Naive B cell (primary cell): Measurements from ENCODE around the gene RBMY1A1. TPM values are rescaled to one million over a fixed set of nuclear protein-coding genes. Genes with fewer than 3 reads are reported as not detected.
"Not testable (repeated sequence)": the region's sequence is repeated elsewhere in the genome, so short reads cannot be mapped to it uniquely, and the experiment has no call there.

Experiments used
- ATAC-seq, 2 donors: fragments of 150-1000 bp; cut with Tn5 transposase; 2 replicates each; pipeline ENCODE4 v1.10.0; 2021; ENCODE audit warnings: low read depth in 2 of 2, mild to moderate bottlenecking in 2 of 2, moderate library complexity in 2 of 2
- DNase-seq: peaks from one replicate; pipeline ENCODE4 v3.0.0; 2022
- H3K27ac Mint-ChIP-seq, 6 donors: one replicate each; pipeline ENCODE4 v1.8.0; 2020 to 2022; ENCODE audit warnings: mild to moderate bottlenecking in 6 of 6, mixed read lengths in 6 of 6, moderate library complexity in 5 of 6, inconsistent platforms in 2 of 6
- H3K27me3 Mint-ChIP-seq, 3 donors: one replicate each; pipeline ENCODE4 v1.8.0; 2021 to 2022; ENCODE audit warnings: mixed read lengths in 3 of 3, mild to moderate bottlenecking in 1 of 3
- H3K36me3 Mint-ChIP-seq, 2 donors: one replicate each; pipeline ENCODE4 v1.8.0; 2020 to 2022; ENCODE audit warnings: mixed read lengths in 2 of 2, inconsistent platforms in 1 of 2, mild to moderate bottlenecking in 1 of 2
- H3K4me1 Mint-ChIP-seq, 3 donors: one replicate each; pipeline ENCODE4 v1.8.0; 2020 to 2022; ENCODE audit warnings: mixed read lengths in 3 of 3, inconsistent platforms in 1 of 3, mild to moderate bottlenecking in 1 of 3, moderate library complexity in 1 of 3
- H3K4me3 Mint-ChIP-seq, 8 donors: one replicate each; pipeline ENCODE4 v1.8.0; 2020 to 2022; ENCODE audit warnings: mild to moderate bottlenecking in 8 of 8, mixed read lengths in 8 of 8, moderate library complexity in 8 of 8, inconsistent platforms in 2 of 8
- H3K9me3 Mint-ChIP-seq, 7 donors: one replicate each; pipeline ENCODE4 v1.8.0; 2020 to 2022; ENCODE audit warnings: mixed read lengths in 7 of 7, mild to moderate bottlenecking in 5 of 7, inconsistent platforms in 2 of 7, moderate library complexity in 1 of 7
- polyA plus RNA-seq, 6 donors: library from polyadenylated mRNA; unstranded; fragments of 300-500 nt; fragmentation: Illumina TruSeq; gene quantifications; one replicate each; pipeline ENCODE4 v1.2.3, GENCODE V29; 2021; ENCODE audit warnings: low read depth in 6 of 6

RBMY1A1 gene
- not detected for polyA plus RNA-seq

- H3K27me3 Mint-ChIP-seq, H3K27ac Mint-ChIP-seq, H3K36me3 Mint-ChIP-seq, H3K9me3 Mint-ChIP-seq, H3K4me3 Mint-ChIP-seq, H3K4me1 Mint-ChIP-seq, DNase-seq, ATAC-seq: not testable (repeated sequence)
These were observed at the start of gene RBMY1A1 for GRCh38 chrY:21534579-21534978. Gene RBMY1A1 (plus strand): TSS chrY:21534879. CDS start chrY:21536892, 2,013 bp downstream.

GRCh38 chrY:21511038-21511437 lies 23.6 kb upstream of the RBMY1A1 start, which contains the start of gene RBMY1B:
Gene RBMY1B (plus strand): TSS chrY:21511338. CDS start chrY:21513351, 2,013 bp downstream.
- H3K27me3 Mint-ChIP-seq, DNase-seq, H3K9me3 Mint-ChIP-seq, H3K27ac Mint-ChIP-seq, ATAC-seq, H3K36me3 Mint-ChIP-seq, H3K4me1 Mint-ChIP-seq, H3K4me3 Mint-ChIP-seq: not testable (repeated sequence)

DNA sequence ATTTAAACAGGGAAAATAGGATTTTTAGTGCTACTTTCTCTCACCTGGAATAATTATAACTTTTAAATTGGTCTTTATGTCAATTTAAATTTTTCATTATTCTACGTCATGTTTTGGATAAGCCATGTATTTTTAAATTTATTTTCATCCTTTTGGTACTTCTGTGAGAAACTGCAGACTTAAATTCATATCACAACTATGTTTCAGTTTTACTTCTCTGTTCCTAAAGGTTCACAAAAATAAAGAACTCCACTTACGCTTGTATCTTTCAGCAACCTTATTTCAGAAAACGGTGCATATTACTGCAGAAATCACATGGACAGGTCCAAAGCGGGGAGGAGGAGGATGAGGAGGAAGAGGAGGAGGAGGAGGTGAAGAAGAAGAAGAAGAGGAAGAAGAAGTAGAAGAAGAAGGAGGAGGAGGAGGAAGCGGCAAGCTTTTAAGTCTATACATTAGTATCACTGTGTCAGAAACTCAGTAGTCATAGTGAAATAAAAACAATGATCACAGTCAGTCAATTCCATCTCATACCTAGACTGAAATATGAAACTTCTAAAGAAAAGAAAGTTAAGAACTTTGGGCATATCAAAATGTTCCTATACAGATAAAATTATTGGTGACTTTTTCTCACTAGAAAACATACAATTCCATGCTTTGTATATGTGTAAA lies 24.8 kb downstream of the RBMY1A1 start:
- H3K9me3 Mint-ChIP-seq, H3K27me3 Mint-ChIP-seq, H3K4me1 Mint-ChIP-seq, H3K4me3 Mint-ChIP-seq, H3K36me3 Mint-ChIP-seq, DNase-seq, H3K27ac Mint-ChIP-seq, ATAC-seq: not testable (repeated sequence)

- Mint-ChIP-seq H3K4me1 (no peaks in the 10 kb centered on the region), H3K9me3 (no peaks in the 10 kb centered on the region), H3K27ac (peak overlapping the region in 1 of 6 donors; percentile 47), H3K27me3 (peaks cover 0 to 4% (median 0%) of the 10 kb centered on the region in 3 donors), H3K36me3 (no peaks in the 10 kb centered on the region), H3K4me3 (no peak overlapping the region)
- DNase-seq: no peak
- ATAC-seq: no peak
These were observed 50.8 kb downstream of the RBMY1A1 start for GRCh38 chrY:21585449-21585848.

- ATAC-seq, H3K27me3 Mint-ChIP-seq, DNase-seq, H3K4me3 Mint-ChIP-seq, H3K36me3 Mint-ChIP-seq, H3K9me3 Mint-ChIP-seq, H3K27ac Mint-ChIP-seq, H3K4me1 Mint-ChIP-seq: not testable (repeated sequence)
These were observed 51.8 kb downstream of the RBMY1A1 start for GRCh38 chrY:21586454-21586853.

- no peaks in the 10 kb centered on the region for H3K9me3 Mint-ChIP-seq
- H3K27ac Mint-ChIP-seq: no peak overlapping the region
- no peak for ATAC-seq
- H3K27me3 Mint-ChIP-seq: no peaks in the 10 kb centered on the region
- H3K4me1 Mint-ChIP-seq: no peaks in the 10 kb centered on the region
- no peak overlapping the region for H3K4me3 Mint-ChIP-seq
- no peaks in the 10 kb centered on the region for H3K36me3 Mint-ChIP-seq
- no peak for DNase-seq
These were observed 57.4 kb downstream of the RBMY1A1 start for GRCh38 chrY:21592059-21592458.

DNA sequence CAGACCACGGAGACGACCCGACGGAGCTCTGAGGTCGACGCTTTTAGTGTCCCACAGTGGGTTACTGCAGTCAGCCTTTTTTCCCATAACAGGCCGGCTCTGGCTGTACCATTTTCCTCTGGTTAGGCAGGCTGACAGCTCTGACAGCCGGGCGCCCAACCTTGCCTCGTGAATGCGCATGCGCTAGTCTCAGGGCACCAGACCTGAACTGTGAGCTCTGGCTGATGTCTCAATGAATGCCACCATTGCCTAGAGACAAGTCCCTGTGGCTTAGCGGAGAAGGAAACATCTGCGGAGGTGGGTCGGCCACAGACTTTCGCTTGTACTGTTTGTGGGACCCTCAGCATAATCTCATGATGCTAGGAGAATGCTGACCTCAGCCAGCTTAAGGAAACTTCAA lies 61.6 kb downstream of the RBMY1A1 start:
- not testable (repeated sequence) for H3K27ac Mint-ChIP-seq, H3K4me3 Mint-ChIP-seq, H3K4me1 Mint-ChIP-seq, H3K9me3 Mint-ChIP-seq, H3K27me3 Mint-ChIP-seq, H3K36me3 Mint-ChIP-seq, DNase-seq
- peak in 1 of 2 donors; percentile 52 for ATAC-seq

Other genes starting within 250 kb of the RBMY1A1 start
- not detected for gene RBMY1B, start 23.5 kb upstream of the RBMY1A1 start, polyA plus RNA-seq